Prostate gland (tissue), 2 donors: Measurements from ENCODE around the gene CCPG1. TPM values are rescaled to one million over a fixed set of nuclear protein-coding genes. Genes with fewer than 3 reads are reported as not detected.
A peak's percentile ranks its signal among the peaks of the same experiment; 100 is the strongest.
"Not testable (repeated sequence)": the region's sequence is repeated elsewhere in the genome, so short reads cannot be mapped to it uniquely, and the experiment has no call there.

Experiments
- DNase-seq: peaks from one replicate; pipeline ENCODE4 v3.0.0-alpha.2; 2019; ENCODE audit warnings: low spot score
- H3K27ac ChIP-seq, 2 donors: fragments of 200-600 bp; sonication (generic); 2 replicates each; pipeline ENCODE4 v1.5.1; 2017 to 2019
- H3K27me3 ChIP-seq: fragments of 200-600 bp; sonication (generic); replicated peaks from 2 replicates; pipeline ENCODE4 v1.5.1; 2019; ENCODE audit not compliant: insufficient read depth
- H3K36me3 ChIP-seq, 2 donors: fragments of 200-600 bp; sonication (generic); 1 replicate in 1 of 2; 2 replicates in 1 of 2; pipeline versions ENCODE4 v1.5.1 to v1.8.1; 2017 to 2019
- H3K4me1 ChIP-seq: fragments of 200-600 bp; sonication (generic); replicated peaks from 2 replicates; pipeline ENCODE4 v1.5.1; 2019
- H3K4me3 ChIP-seq, 2 donors: fragments of 200-600 bp; sonication (generic); 2 replicates each; pipeline ENCODE4 v1.5.1; 2017 to 2019
- H3K9me3 ChIP-seq: fragments of 200-600 bp; sonication (generic); 2 replicates; pipeline ENCODE4 v1.5.1; 2017
- CTCF ChIP-seq, 4 experiments: fragments of 200-600 bp in 2 of 4; fragments of 450-650 bp in 2 of 4; sonication (generic) in 2 of 4; IDR thresholded peaks; 1 replicate in 3 of 4; 2 replicates in 1 of 4; pipeline ENCODE4 v1.5.1; 2016 to 2019; ENCODE audit warnings: antibody characterized with exemption in 4 of 4, mild to moderate bottlenecking in 2 of 4, moderate library complexity in 2 of 4
- POLR2A ChIP-seq: fragments of 450-650 bp; IDR thresholded peaks from one replicate; pipeline ENCODE4 v1.6.1; 2016; ENCODE audit warnings: antibody characterized with exemption, mild to moderate bottlenecking
- POLR2AphosphoS5 ChIP-seq: sonication (generic); formaldehyde crosslinking; IDR thresholded peaks from one replicate; pipeline ENCODE4 v1.6.1; 2017; ENCODE audit warnings: antibody characterized with exemption
- WGBS: methylation state at CpG from one replicate; pipeline ENCODE4 v1.1.5; 2018; 5-methylcytosine and 5-hydroxymethylcytosine counted together
- intact Hi-C: fragments of 100-400 bp; cut with DNase I; formaldehyde crosslinking; loops from one replicate; pipeline ENCODE4 v1.14.2; 2022
- total RNA-seq, 2 donors: library from RNA; depleted of rRNA; stranded (reverse); fragments of >200 nt; gene quantifications; one replicate each; pipeline ENCODE4 v1.1.0, GENCODE V29; 2016

CCPG1 gene
- 10 to 100 TPM; 23.4 to 78.2 TPM for total RNA-seq

- peak; percentile 86 for DNase-seq
- under 1% methylated on average over 60 of the region's 70 CpGs for WGBS
- H3K36me3 ChIP-seq, result no peaks in the 10 kb centered on the region
- H3K4me3 ChIP-seq, result peak within 1 kb of the TSS; percentile 65 to 85
- H3K4me1 ChIP-seq, result no peaks in the 10 kb centered on the region
- intact Hi-C loops, result loop anchor here (10.0 kb wide), 1 partner anchor 177 kb away; the partner anchor contains the start of gene PYGO1
- peak within 1 kb of the TSS; percentile 85 to 90 for H3K27ac ChIP-seq
- H3K9me3 ChIP-seq, result no peaks in the 10 kb centered on the region
- H3K27me3 ChIP-seq, result no peaks in the 10 kb centered on the region
- TF ChIP-seq POLR2AphosphoS5 (peak; percentile 75), CTCF (IDR thresholded peaks at IDR 0.05) (peak; percentile 68 to 97 (median 86)), POLR2A (peak; percentile 74)
Observed at GRCh38 chr15:55408012-55408928, at the start of gene CCPG1, which contains the start of gene PIERCE2. Gene CCPG1 (minus strand): TSS chr15:55408359. CDS start chr15:55389424, 18,935 bp downstream. Gene PIERCE2 (plus strand): TSS chr15:55408495. CDS start chr15:55408769, 274 bp downstream.

GRCh38 chr15:55457401-55458022 is 49.4 kb upstream of the CCPG1 start:
- Histone ChIP-seq H3K27ac (no peak overlapping the region), H3K27me3 (no peaks in the 10 kb centered on the region), H3K36me3 (no peaks in the 10 kb centered on the region), H3K4me1 (no peaks in the 10 kb centered on the region), H3K9me3 (no peaks in the 10 kb centered on the region), H3K4me3 (no peak overlapping the region)
- no peak for DNase-seq
- WGBS, result 89% methylated on average over 5 of the region's 5 CpGs
- intact Hi-C loops, result no loop called here
- TF ChIP-seq POLR2A (no peak), CTCF (IDR thresholded peaks at IDR 0.05) (no peak), POLR2AphosphoS5 (no peak)

GRCh38 chr15:55447030-55447394 is 38.9 kb upstream of the CCPG1 start:
- H3K4me1 ChIP-seq, H3K27ac ChIP-seq, H3K27me3 ChIP-seq, H3K9me3 ChIP-seq, H3K4me3 ChIP-seq, intact Hi-C loops, DNase-seq, H3K36me3 ChIP-seq: not testable (repeated sequence)
- 97% methylated on average over 18 of the region's 19 CpGs for WGBS

GRCh38 chr15:55446379-55447029 is 38.3 kb upstream of the CCPG1 start:
- DNase-seq, H3K4me3 ChIP-seq, H3K4me1 ChIP-seq, H3K9me3 ChIP-seq, intact Hi-C loops, H3K27me3 ChIP-seq, H3K36me3 ChIP-seq, H3K27ac ChIP-seq: not testable (repeated sequence)
- 91% methylated on average over 40 of the region's 41 CpGs for WGBS

GRCh38 chr15:55445936-55446335 is 37.8 kb upstream of the CCPG1 start:
- intact Hi-C loops, H3K4me3 ChIP-seq, DNase-seq, H3K27ac ChIP-seq, H3K9me3 ChIP-seq, H3K36me3 ChIP-seq, H3K27me3 ChIP-seq, H3K4me1 ChIP-seq: not testable (repeated sequence)
- WGBS, result 89% methylated on average over 27 of the region's 27 CpGs

- H3K4me1 ChIP-seq, H3K36me3 ChIP-seq, DNase-seq, H3K27me3 ChIP-seq, intact Hi-C loops, H3K4me3 ChIP-seq, H3K9me3 ChIP-seq, H3K27ac ChIP-seq: not testable (repeated sequence)
- WGBS, result 97% methylated on average over 15 of the region's 15 CpGs
Observed at GRCh38 chr15:55443141-55443540, 35.0 kb upstream of the CCPG1 start.
